HL-60/S4 treated with retinoic acid at 250 ng/mL for 4 days and 3 days (cell line): Measurements from ENCODE around the gene CIB2.

Experiments
- in situ Hi-C: fragments of 300-500 bp; cut with MboI; formaldehyde crosslinking; loops from 2 replicates; pipeline ENCODE4 v1.7.0; 2022; ENCODE audit warnings: low sequenced_read_pairs

CIB2 gene

DNA sequence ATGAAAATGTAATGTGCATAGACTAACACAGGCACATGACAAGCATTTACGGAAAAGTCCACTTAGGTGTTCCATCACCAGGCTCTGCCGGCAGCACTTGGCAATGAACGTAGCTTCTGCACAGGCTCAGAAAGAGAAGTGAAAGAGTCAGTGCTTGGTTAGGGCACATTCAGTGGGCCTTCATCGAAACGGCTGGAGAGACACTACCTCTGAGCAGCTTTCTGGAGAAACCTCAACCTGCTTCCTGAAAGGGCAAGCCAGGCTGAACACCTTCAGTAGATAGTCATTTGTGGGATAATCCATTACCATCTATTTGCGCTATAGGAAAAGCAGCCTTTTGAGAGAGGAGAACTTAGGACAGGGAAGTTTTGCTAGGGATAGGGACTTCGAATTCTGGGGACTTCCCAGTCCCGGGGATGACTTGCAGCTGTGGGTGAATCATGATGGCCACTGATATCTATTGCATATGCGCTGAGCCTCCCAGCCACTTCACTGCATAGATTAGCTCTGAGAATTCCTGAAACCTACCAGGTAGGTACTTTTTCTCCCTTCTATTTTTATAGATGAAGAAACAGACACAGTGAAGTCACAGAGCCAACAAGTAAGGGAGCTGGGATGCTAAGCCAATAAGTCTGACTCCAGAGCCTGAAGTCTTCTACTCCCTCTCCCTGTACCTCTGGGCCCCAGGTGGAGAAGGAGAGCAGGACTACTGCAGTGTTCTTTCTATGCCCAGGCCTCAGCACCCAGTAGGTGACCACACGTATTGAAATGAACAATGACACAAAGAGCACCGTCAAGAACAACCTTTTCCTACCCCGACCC, 43.1 kb downstream of the CIB2 start:
- in situ Hi-C loops = no loop called here

- in situ Hi-C loops = no loop called here
Measured at GRCh38 chr15:78085928-78086327, 45.3 kb downstream of the CIB2 start.

GRCh38 chr15:78084449-78084750, 46.8 kb downstream of the CIB2 start:
- in situ Hi-C loops = no loop called here

DNA sequence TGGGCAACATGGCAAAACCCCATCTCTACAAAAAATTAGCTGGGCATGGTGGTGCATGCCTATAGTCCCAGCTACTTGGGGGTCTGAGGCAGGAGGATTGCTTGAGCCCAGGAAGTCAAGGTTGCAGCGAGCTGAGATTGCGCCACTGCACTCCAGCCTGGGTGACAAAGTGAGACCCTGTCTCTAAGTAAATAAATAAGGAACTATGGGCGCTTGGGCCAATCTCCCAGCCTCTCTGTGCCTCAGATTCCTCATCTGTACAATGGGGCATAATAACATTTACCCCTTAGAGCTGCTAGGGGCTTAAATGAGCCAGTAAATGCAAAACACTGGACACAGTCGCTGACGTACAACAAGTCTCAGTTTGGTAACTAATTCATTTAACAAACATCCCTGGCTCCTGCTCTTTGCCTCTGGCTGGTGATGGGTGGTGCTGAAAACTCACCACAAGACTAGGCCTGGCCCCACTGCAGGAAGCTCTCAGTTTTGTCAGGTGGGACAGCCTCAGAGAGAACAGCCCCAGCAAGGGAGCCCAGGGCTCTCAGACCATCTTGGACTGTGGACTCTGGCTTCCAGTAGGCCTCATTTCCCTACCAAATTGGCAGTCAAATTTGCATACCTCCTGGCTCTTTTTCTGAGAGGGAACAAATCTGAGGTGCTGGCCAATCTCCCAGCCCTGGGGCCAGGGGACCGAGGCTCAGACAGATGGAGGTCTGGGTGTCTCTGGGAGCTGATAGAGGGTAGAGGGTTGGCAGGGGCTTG, 47.4 kb downstream of the CIB2 start:
- in situ Hi-C loops = no loop called here

DNA sequence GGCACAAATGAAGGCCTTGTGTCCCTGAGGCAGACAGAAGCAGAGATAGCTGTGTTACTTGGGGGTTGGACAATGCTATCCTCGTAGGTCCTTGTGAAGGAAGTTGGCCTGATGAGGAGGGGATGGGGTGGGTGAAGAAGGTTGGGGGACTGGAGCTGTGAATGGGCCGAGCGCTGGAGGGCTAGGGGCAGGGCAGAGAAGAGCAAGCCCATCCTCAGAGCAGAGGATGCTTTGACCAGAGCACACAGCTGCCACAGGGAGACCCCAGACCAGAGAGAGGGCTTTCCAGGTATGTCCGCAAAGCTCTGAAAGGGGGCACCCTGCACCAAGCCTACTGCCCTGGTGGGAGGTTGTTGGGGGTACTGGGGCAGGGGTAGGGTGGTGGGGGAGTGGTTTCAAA, 48.1 kb downstream of the CIB2 start:
- in situ Hi-C loops = no loop called here

DNA sequence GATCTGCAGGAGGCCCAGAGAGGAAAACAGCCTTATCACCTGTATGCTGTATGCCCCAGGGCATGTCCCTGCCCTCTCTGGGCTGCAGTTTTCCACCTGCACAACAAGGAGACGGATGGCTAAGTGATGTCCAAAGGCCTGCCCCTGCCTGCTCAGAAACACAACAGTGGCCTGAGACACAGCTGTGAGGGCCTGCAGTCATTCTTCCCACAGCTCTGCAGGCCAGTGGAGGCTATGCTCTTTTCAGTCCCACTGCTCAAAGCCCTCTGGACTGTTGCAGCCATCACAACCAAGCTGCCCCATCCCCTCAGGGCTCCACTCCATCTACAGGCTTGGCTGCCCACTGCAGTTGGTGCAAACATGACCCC, 48.5 kb downstream of the CIB2 start:
- in situ Hi-C loops = no loop called here

- in situ Hi-C loops = no loop called here
Measured at GRCh38 chr15:78082106-78082742, 49.0 kb downstream of the CIB2 start.

- in situ Hi-C loops = no loop called here
Measured at GRCh38 chr15:78080088-78080460, 51.2 kb downstream of the CIB2 start.

GRCh38 chr15:78079298-78080087, 51.8 kb downstream of the CIB2 start:
- in situ Hi-C loops = no loop called here

DNA sequence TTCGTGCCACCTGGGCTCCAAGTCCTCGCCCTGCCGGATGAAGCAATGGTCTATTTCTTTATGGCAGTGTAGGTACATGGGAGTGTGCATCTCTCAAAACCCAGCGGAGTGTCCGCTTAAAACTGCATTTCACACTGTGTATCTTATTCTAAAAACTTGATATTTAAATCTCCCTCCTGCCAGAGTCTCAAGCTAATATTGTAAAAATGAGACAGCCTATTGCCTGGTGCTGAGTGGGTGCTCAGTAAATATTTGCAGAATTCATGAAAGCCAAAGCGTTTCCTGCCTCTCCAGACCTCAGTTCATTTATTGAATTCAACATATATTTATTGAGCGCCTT, 53.4 kb downstream of the CIB2 start:
- in situ Hi-C loops = no loop called here

GRCh38 chr15:78077053-78077870, 54.0 kb downstream of the CIB2 start, which contains the start of gene TBC1D2B:
TBC1D2B (minus strand) TSS chr15:78077711; CDS start chr15:78077652, 59 bp downstream.
- in situ Hi-C loops = no loop called here

- in situ Hi-C loops = no loop called here
Measured at GRCh38 chr15:78076231-78077052, 54.8 kb downstream of the CIB2 start.

GRCh38 chr15:78075490-78076230, 55.6 kb downstream of the CIB2 start:
- in situ Hi-C loops = no loop called here

DNA sequence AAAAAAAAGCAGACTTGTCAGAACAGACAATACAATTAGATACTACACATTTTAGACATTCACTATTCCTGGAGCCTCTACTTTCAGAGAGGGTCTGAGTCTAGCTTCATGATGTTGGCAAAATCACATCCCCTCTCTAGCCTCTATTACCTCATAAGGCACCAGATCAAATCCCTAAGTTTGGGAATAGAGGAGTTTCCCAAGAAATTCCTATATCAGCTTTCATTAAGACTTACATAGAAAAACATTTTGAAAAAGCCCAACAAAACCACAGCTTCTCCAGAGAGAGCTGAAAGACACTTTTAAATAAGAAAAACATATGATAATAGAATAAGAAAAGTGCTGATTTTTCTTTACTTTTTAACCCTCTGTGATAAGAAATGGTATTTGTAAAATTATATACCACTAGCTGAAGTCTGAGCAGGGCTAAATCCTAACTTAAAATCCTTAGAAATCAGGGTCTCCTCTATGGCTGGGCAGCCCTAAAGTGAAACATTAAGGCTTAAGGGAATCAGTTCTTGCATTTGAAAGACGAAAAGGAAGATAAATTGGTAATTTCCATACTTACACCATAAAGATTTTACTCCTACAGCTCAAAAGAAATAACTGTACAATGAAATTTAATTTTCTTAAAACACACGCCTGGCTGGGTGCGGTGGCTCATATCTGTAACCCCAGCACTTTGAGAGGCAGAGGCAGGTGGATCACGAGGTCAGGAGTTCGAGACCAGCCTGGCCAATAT, 58.0 kb downstream of the CIB2 start:
- in situ Hi-C loops = no loop called here

- in situ Hi-C loops = no loop called here
Measured at GRCh38 chr15:78072080-78072892, 59.0 kb downstream of the CIB2 start.

- in situ Hi-C loops = no loop called here
Measured at GRCh38 chr15:78071383-78071782, 59.9 kb downstream of the CIB2 start.

GRCh38 chr15:78070049-78070700, 61.1 kb downstream of the CIB2 start:
- in situ Hi-C loops = no loop called here
